ENCODE data around the gene CUL4B. TPM values are rescaled to one million over a fixed set of nuclear protein-coding genes. Genes with fewer than 3 reads are reported as not detected.

The CUL4B gene
- total RNA-seq, 1 donor from 2014 or later = 37.3 TPM

GRCh38 chrX:120536061-120536460, 24.7 kb downstream of the CUL4B start:
- H3K27ac ChIP-seq = no peak overlapping the region
- no peak overlapping the region for H3K4me3 ChIP-seq
- no peaks in the 10 kb centered on the region for H3K27me3 ChIP-seq (ENCODE audit: low read depth)
- ATAC-seq = no peak
- intact Hi-C loops (cut with DNase I) = no loop called here
- no peaks in the 10 kb centered on the region for H3K9me3 ChIP-seq
- TF ChIP-seq CTCF (IDR thresholded peaks at IDR 0.05) = no peak
- no peaks in the 10 kb centered on the region for H3K4me1 ChIP-seq
- DNase-seq = no peak
- peaks cover 94% of the 10 kb centered on the region for H3K36me3 ChIP-seq

GRCh38 chrX:120534413-120535205, 26.2 kb downstream of the CUL4B start:
- Histone ChIP-seq H3K36me3 (peaks cover 97% of the 10 kb centered on the region), H3K4me3 (no peak overlapping the region), H3K9me3 (no peaks in the 10 kb centered on the region), H3K27me3 (ENCODE audit: low read depth) (no peaks in the 10 kb centered on the region), H3K27ac (no peak overlapping the region), H3K4me1 (no peaks in the 10 kb centered on the region)
- TF ChIP-seq CTCF (IDR thresholded peaks at IDR 0.05) = no peak
- intact Hi-C loops (cut with DNase I) = no loop called here
- no peak for DNase-seq
- no peak for ATAC-seq

- TF ChIP-seq CTCF (IDR thresholded peaks at IDR 0.05) = no peak
- DNase-seq (no peak), ATAC-seq (no peak)
- Histone ChIP-seq H3K4me3 (no peak overlapping the region), H3K27me3 (ENCODE audit: low read depth) (no peaks in the 10 kb centered on the region), H3K36me3 (peaks cover 14% of the 10 kb centered on the region), H3K27ac (no peak overlapping the region), H3K4me1 (no peaks in the 10 kb centered on the region), H3K9me3 (no peaks in the 10 kb centered on the region)
- intact Hi-C loops (cut with DNase I) = no loop called here
These were observed 37.9 kb downstream of the CUL4B start for GRCh38 chrX:120522820-120523219.

- Histone ChIP-seq H3K27me3 (ENCODE audit: low read depth) (no peaks in the 10 kb centered on the region), H3K27ac (no peak overlapping the region), H3K36me3 (no peaks in the 10 kb centered on the region), H3K4me1 (no peaks in the 10 kb centered on the region), H3K9me3 (no peaks in the 10 kb centered on the region), H3K4me3 (no peak overlapping the region)
- intact Hi-C loops (cut with DNase I) = no loop called here
- ATAC-seq (no peak), DNase-seq (no peak)
- TF ChIP-seq CTCF (IDR thresholded peaks at IDR 0.05) = no peak
These were observed 42.8 kb downstream of the CUL4B start for GRCh38 chrX:120517936-120518335.

- Histone ChIP-seq H3K4me1 (no peaks in the 10 kb centered on the region), H3K27me3 (ENCODE audit: low read depth) (no peaks in the 10 kb centered on the region), H3K27ac (no peak overlapping the region), H3K36me3 (no peaks in the 10 kb centered on the region), H3K4me3 (no peak overlapping the region), H3K9me3 (no peaks in the 10 kb centered on the region)
- DNase-seq (no peak), ATAC-seq (no peak)
- no peak for TF ChIP-seq CTCF (IDR thresholded peaks at IDR 0.05)
- intact Hi-C loops (cut with DNase I) = no loop called here
These were observed 46.5 kb downstream of the CUL4B start for GRCh38 chrX:120514236-120514635.
